ENCODE measurements around the gene NXPH4.

- TF ChIP-seq CTCF (conservative IDR thresholded peaks at IDR 0.05; ENCODE audit: low read length): no peak
- TF ChIP-seq EZH2phosphoT487 (IDR thresholded peaks at IDR 0.05; ENCODE audit: borderline replicate concordance, low read depth, low read length): no peak
Measured at GRCh38 chr12:57192920-57193319, 23.7 kb upstream of the NXPH4 start.
